Caco-2 (cell line): ENCODE results near the gene DOCK6. TPM values are rescaled to one million over a fixed set of nuclear protein-coding genes. Genes with fewer than 3 reads are reported as not detected.
"Not testable (repeated sequence)": the region's sequence is repeated elsewhere in the genome, so short reads cannot be mapped to it uniquely, and the experiment has no call there.

Source experiments
- BruUV-seq: library from RNA; stranded (reverse); fragments of 400-500 nt; replicated peaks from 2 replicates; lab custom pipeline; 2021; lab: Mats Ljungman, UMichigan
- CTCF ChIA-PET: fragments of 300-600 bp; sonication (Branson Sonifier 250); formaldehyde crosslinking; loops from one replicate; lab custom pipeline; 2022; ENCODE audit warnings: antibody characterized with exemption; lab: Charles Lee
- POLR2A ChIA-PET: fragments of 300-600 bp; sonication (Branson Sonifier 250); formaldehyde crosslinking; loops from one replicate; lab custom pipeline; 2022; ENCODE audit warnings: antibody characterized with exemption; lab: Charles Lee
- DNase-seq, 2 experiments: peaks; one replicate each; pipeline versions ENCODE4 v3.0.0 to v3.0.0-alpha.2; 2020 to 2022
- H3K27me3 ChIP-seq: replicated peaks from 2 replicates; pipeline ENCODE4 v1.6.0; 2011; ENCODE audit warnings: low read length; ENCODE audit not compliant: control insufficient read depth, insufficient read depth
- H3K36me3 ChIP-seq: 2 replicates; pipeline ENCODE4 v1.5.1; 2011; ENCODE audit warnings: low read length; ENCODE audit not compliant: control insufficient read depth, insufficient read depth
- H3K4me1 ChIP-seq: fragments of 250-450 bp; sonication (Bioruptor Pico); 2 replicates; pipeline ENCODE4 v1.5.1; 2020; ENCODE audit warnings: mild to moderate bottlenecking
- H3K4me3 ChIP-seq: 2 replicates; pipeline ENCODE4 v1.5.1; 2011; ENCODE audit warnings: low read depth, mild to moderate bottlenecking, control low read depth, low read length
- H3K9me3 ChIP-seq: fragments of 250-450 bp; sonication (Bioruptor Pico); 2 replicates; pipeline ENCODE4 v1.5.1; 2020; ENCODE audit warnings: mild to moderate bottlenecking, moderate library complexity
- H3K27ac Mint-ChIP-seq: one replicate; pipeline ENCODE4 v1.8.0; 2022; ENCODE audit warnings: mixed read lengths; ENCODE audit not compliant: unreplicated experiment
- H3K27me3 Mint-ChIP-seq: one replicate; pipeline ENCODE4 v1.8.0; 2022; ENCODE audit warnings: mixed read lengths; ENCODE audit not compliant: insufficient read depth, unreplicated experiment
- H3K36me3 Mint-ChIP-seq: one replicate; pipeline ENCODE4 v1.8.0; 2022; ENCODE audit warnings: mild to moderate bottlenecking, mixed read lengths; ENCODE audit not compliant: insufficient read depth, unreplicated experiment
- H3K4me1 Mint-ChIP-seq: one replicate; pipeline ENCODE4 v1.8.0; 2022; ENCODE audit warnings: low read depth, mixed read lengths; ENCODE audit not compliant: unreplicated experiment
- H3K4me3 Mint-ChIP-seq: one replicate; pipeline ENCODE4 v1.8.0; 2022; ENCODE audit warnings: mild to moderate bottlenecking, moderate library complexity, mixed read lengths; ENCODE audit not compliant: unreplicated experiment
- H3K9me3 Mint-ChIP-seq: one replicate; pipeline ENCODE4 v1.8.0; 2022; ENCODE audit warnings: mixed read lengths; ENCODE audit not compliant: unreplicated experiment
- intact Hi-C: fragments of 100-400 bp; cut with micrococcal nuclease; formaldehyde crosslinking; loops from one replicate; pipeline ENCODE4 v1.10.0; 2022; ENCODE audit not compliant: unreplicated experiment
- total RNA-seq: library from RNA; stranded (reverse); gene quantifications from 2 replicates; pipeline ENCODE4 v1.2.3, GENCODE V29; 2022
- TF ChIP-seq, protein P1 (sequence below), 2 experiments: fragments of 200-600 bp in 1 of 2; IDR thresholded peaks; 1 replicate in 1 of 2; 2 replicates in 1 of 2; pipeline versions ENCODE4 v1.5.1 to v1.8.0; 2011 to 2022; ENCODE audit warnings: antibody characterized with exemption in 1 of 2, control low read depth in 1 of 2, inconsistent platforms in 1 of 2, low read depth in 1 of 2, low read length in 1 of 2, mild to moderate bottlenecking in 1 of 2, moderate library complexity in 1 of 2; ENCODE audit not compliant: insufficient read depth in 1 of 2, severe bottlenecking in 1 of 2, unreplicated experiment in 1 of 2

DOCK6 gene
- total RNA-seq, 1 experiment from 2014 or later: 84.1 TPM

DNA sequence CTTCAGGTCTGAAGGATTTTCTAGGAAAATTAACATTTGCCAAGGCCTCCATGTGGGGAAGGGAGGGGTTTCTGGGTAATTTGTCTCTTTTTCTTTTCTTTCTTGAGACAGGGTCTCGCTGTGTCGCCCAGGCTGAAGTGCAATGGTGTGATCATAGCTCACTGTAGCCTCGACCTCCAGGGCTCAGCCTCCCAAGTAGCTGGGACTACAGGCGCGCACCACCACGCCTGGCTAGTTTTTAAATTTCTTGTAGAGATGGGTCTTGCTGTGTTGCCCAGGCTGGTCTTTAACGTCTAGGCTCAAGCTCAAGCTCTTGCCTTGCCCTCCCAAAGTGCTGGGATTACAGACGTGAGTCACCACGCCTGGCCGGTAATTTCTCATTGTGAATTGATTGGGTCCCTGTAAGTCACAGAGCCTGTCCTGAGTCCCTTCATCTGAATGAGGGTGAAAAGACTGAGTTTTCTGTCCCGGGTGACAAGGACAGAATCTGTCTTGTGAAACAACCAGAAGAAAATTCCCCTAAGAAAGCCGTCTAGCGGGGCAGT lies 96.8 kb downstream of the DOCK6 start:
- BruUV-seq: no TSS peak
- no peaks in the 10 kb centered on the region for H3K4me1 Mint-ChIP-seq
- Histone ChIP-seq H3K36me3 (no peaks in the 10 kb centered on the region; the same call in 1 of the 2 replicates), H3K9me3 (no peaks in the 10 kb centered on the region), H3K4me1 (no peaks in the 10 kb centered on the region), H3K4me3 (no peak overlapping the region), H3K27me3 (no peaks in the 10 kb centered on the region)
- H3K9me3 Mint-ChIP-seq: no peaks in the 10 kb centered on the region
- H3K27me3 Mint-ChIP-seq: no peaks in the 10 kb centered on the region
- ChIA-PET CTCF (no interaction called here), POLR2A (interaction anchor here (0.6 kb wide), 1 partner anchor 1725 kb away, joined by 10 read pairs; no protein-coding TSS in a partner anchor)
- TF ChIP-seq, protein P1, sequence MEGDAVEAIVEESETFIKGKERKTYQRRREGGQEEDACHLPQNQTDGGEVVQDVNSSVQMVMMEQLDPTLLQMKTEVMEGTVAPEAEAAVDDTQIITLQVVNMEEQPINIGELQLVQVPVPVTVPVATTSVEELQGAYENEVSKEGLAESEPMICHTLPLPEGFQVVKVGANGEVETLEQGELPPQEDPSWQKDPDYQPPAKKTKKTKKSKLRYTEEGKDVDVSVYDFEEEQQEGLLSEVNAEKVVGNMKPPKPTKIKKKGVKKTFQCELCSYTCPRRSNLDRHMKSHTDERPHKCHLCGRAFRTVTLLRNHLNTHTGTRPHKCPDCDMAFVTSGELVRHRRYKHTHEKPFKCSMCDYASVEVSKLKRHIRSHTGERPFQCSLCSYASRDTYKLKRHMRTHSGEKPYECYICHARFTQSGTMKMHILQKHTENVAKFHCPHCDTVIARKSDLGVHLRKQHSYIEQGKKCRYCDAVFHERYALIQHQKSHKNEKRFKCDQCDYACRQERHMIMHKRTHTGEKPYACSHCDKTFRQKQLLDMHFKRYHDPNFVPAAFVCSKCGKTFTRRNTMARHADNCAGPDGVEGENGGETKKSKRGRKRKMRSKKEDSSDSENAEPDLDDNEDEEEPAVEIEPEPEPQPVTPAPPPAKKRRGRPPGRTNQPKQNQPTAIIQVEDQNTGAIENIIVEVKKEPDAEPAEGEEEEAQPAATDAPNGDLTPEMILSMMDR (IDR thresholded peaks at IDR 0.05; ENCODE audit: insufficient read depth in 1 of 2, low read depth in 1 of 2, low read length in 1 of 2, severe bottlenecking in 1 of 2, unreplicated experiment in 1 of 2): no peak
- H3K36me3 Mint-ChIP-seq: no peaks in the 10 kb centered on the region
- DNase-seq: no peak
- no peak overlapping the region for H3K4me3 Mint-ChIP-seq
- no peak overlapping the region for H3K27ac Mint-ChIP-seq
- intact Hi-C loops: no loop called here

DNA sequence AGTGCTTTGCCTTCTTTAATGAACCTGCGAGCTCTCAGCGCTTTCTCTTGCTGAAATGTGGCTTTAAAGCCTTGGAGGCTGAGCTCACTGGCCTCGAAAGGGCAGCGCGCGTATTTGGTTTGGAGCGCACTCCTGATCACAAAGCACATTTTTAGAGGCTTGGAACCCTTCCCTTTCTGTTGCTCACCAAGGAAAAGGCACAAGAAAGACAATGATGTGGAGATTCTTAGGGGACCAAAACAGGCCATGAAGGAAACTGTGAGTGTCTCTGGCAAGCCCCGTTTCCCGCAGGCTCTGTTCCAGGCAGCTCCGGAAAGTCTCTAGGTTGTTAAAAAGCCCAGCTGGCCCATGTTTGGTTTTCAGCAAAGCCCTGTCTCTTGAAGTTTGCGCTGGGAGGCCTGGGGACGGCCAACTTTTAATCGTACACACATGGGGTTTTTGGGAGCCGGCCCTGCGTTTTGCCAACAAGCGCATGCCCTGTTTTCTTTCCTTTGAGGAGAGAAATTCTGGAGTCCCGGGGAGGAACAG lies 97.4 kb downstream of the DOCK6 start:
- H3K9me3 ChIP-seq: no peaks in the 10 kb centered on the region
- Mint-ChIP-seq H3K36me3 (no peaks in the 10 kb centered on the region), H3K27ac (no peak overlapping the region), H3K4me3 (no peak overlapping the region), H3K9me3 (no peaks in the 10 kb centered on the region), H3K27me3 (no peaks in the 10 kb centered on the region), H3K4me1 (no peaks in the 10 kb centered on the region)
- no peaks in the 10 kb centered on the region for H3K27me3 ChIP-seq
- TF ChIP-seq, protein P1 (IDR thresholded peaks at IDR 0.05; ENCODE audit: insufficient read depth in 1 of 2, low read depth in 1 of 2, low read length in 1 of 2, severe bottlenecking in 1 of 2, unreplicated experiment in 1 of 2): no peak
- intact Hi-C loops: no loop called here
- H3K4me1 ChIP-seq: no peaks in the 10 kb centered on the region
- no TSS peak for BruUV-seq
- H3K4me3 ChIP-seq: no peak overlapping the region
- POLR2A ChIA-PET: no interaction called here
- DNase-seq: no peak
- CTCF ChIA-PET: no interaction called here
- no peaks in the 10 kb centered on the region for H3K36me3 ChIP-seq

DNA sequence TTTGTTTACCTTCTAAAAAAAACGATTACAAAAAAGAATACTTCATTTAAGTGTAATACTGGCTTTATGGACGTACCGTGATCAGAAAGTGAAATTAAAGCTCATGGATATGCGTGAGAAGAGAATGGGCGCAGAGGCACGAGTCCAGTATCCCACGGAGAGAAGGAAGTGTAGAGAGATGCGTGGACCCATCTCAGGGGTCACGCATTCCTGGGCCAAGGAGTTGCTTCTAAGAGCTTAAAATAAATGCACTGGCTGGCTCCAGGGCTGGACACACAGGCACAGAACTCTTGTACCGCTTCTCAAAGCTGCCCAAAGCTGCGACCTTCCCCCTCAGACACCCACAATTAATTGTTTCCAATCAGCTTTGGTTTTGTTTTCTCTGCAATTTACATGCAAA lies 98.0 kb downstream of the DOCK6 start:
- Mint-ChIP-seq H3K4me1 (no peaks in the 10 kb centered on the region), H3K27me3 (no peaks in the 10 kb centered on the region), H3K9me3 (no peaks in the 10 kb centered on the region), H3K27ac (no peak overlapping the region), H3K4me3 (no peak overlapping the region), H3K36me3 (no peaks in the 10 kb centered on the region)
- DNase-seq: no peak
- Histone ChIP-seq H3K36me3 (no peaks in the 10 kb centered on the region), H3K4me1 (no peaks in the 10 kb centered on the region), H3K9me3 (no peaks in the 10 kb centered on the region), H3K4me3 (no peak overlapping the region), H3K27me3 (no peaks in the 10 kb centered on the region)
- ChIA-PET POLR2A (no interaction called here), CTCF (no interaction called here)
- TSS peak; percentile 74 for BruUV-seq
- TF ChIP-seq, protein P1 (IDR thresholded peaks at IDR 0.05; ENCODE audit: insufficient read depth in 1 of 2, low read depth in 1 of 2, low read length in 1 of 2, severe bottlenecking in 1 of 2, unreplicated experiment in 1 of 2): no peak
- intact Hi-C loops: no loop called here

DNA sequence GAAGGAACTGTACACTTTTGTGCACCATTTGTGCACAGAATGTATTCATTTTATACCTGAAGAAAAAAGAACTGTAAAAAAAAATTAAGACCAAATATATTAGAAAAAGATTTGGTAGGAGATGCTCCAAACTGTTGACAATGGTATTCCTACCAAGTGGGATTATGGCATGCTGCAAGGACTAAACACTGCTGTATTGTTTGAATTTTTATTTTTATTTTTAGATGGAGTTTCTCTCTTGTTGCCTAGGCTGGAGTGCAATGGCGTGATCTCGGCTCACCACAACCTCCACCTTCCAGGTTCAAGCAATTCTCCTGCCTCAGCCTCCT lies 101.9 kb downstream of the DOCK6 start:
- BruUV-seq, H3K27me3 Mint-ChIP-seq, H3K27me3 ChIP-seq, H3K4me1 ChIP-seq, H3K4me3 Mint-ChIP-seq, H3K9me3 ChIP-seq, intact Hi-C loops, H3K36me3 Mint-ChIP-seq, H3K4me3 ChIP-seq, H3K36me3 ChIP-seq, H3K4me1 Mint-ChIP-seq, H3K9me3 Mint-ChIP-seq, DNase-seq, CTCF ChIA-PET, H3K27ac Mint-ChIP-seq: not testable (repeated sequence)
- POLR2A ChIA-PET: interaction anchor here (0.7 kb wide), 1 partner anchor 516 kb away, joined by 3 read pairs; no protein-coding TSS in a partner anchor
